GM19025 (cell line): ENCODE measurements around the gene SRSF6.
A peak's percentile ranks its signal among the peaks of the same experiment; 100 is the strongest.
"Not testable (repeated sequence)": the region's sequence is repeated elsewhere in the genome, so short reads cannot be mapped to it uniquely, and the experiment has no call there.

ENCODE experiments used
- ATAC-seq: cut with Tn5 transposase; IDR thresholded peaks from one replicate; pipeline ENCODE4 v1.9.1; 2021; ENCODE audit warnings: mild to moderate bottlenecking, low read depth, moderate library complexity; ENCODE audit not compliant: unreplicated experiment

Gene SRSF6

DNA sequence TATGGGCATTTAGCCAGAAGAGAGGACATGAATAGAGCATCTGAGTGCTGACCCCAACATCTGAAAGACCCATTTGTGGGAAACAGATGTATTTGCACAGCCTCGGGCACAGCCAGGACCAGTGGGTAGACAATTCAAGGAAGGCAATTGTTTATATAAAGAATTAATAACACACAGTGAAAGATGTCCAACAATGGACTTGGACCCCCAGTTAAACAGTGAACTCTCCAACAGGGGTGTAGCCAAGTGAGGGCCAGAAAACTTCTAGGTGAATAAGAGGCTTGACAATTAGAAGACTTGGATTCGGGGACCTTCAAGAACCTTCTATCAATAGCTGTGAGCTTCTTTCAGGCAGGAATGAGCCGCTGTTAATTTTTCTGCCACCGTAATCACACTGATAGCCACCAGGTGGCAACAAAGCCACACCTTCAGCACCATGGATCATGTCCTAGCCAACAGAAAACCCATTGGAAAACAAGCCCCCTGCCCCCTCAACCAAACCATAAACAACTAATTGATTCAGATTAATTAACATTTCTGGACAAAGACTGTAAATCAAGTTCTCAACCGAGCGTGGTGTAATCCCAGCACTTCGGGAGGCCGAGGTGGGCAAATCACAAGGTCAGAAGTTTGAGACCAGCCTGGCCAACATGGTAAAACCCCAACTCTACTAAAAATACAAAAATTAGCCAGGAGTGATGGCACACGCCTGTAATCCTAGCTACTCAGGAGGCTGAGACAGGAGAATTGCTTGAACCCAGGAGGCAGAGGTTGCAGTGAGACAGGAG, 8.8 kb upstream of the SRSF6 start:
- ATAC-seq, result no peak

DNA sequence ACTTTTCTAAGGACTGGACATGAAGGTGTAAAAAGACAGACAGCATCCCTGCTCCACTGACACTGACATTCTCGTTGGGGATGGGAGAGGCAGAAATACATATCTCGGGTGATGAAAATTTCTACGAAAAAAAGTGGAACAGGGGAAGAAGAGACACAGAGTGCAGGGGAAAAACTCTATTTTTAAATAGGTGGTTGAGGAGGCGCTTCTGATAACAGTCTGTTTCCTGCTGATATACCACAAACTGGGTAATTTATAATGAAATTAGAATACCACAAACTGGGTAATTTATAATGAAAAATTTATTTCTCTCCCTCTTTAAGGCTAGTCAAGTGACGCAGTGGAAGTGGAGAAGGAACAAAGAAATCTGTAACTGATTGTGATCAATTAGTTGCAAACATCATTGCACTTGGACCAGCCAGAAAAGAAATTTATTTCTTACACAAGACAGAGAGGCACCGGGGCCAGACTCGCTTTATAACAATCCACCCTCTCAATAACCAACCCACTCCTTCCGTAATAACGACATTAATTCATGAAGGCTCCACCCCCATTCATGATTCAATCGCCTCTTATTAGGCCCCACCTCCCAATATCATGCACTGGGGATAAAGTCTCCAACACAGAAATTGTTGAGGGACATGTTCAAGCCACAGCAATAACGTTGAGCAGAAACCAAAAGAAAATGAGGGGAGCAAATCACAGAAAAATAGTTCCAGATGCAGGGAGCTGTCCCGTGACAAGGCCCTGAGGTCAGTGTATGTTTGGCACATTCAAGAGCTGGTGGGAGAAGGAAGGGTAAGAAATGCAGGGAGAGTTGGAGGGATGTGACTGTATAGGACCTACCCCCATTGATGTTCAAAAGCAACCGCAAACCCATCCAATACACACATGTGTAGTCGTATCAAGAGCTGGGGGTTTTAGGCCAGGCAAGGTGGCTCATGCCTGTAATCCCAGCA, 6.6 kb upstream of the SRSF6 start:
- no peak for ATAC-seq

DNA sequence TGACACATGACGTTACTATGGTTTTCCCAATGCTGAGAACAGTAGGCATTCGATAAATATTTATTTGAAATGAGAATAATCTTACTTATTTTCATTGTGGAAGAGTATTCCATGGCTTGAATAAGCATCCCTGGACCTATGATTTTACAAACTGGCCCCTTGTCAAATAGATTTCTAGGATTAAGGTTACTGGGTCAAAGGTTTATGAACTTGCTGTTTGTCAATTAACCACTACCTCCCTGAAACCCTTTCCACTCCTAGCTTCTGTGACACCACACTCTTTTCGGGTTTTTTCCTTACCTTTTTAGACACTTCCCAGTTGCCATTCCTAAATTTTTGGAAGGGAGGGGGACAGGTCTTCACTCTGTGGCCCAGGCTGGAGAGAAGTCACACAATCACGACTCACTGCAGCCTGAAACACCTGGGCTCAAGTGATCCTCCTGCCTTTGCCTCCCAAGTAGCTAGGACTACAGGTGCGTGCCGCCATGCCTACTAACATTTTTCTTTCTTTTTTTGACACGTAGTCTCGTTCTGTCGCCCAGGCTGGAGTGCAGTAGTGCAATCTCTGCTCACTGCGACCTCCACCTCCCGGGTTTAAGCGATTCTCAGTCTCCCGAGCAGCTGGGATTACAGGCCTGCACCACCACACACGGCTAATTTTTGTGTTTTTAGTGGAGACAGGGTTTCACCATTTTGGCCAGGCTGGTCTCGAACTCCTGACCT, 5.1 kb upstream of the SRSF6 start:
- no peak for ATAC-seq

DNA sequence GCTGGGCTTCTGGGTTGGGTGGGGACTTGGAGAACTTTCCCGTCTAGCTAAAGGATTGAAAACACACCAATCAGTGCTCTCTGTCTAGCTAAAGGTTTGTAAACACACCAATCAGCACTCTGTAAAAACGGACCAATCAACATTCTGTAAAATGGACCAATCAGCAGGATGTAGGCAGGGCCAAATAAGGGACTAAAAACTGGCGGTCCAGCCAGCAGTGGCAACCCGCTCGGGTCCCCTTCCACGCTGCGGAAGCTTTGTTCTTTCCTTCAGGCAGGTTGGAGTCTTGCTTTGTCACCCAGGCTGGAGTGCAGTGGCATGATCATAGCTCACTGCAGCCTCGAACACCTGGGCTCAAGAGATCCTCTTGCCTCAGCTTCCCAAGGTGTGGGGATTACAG, 1.4 kb upstream of the SRSF6 start:
- not testable (repeated sequence) for ATAC-seq

DNA sequence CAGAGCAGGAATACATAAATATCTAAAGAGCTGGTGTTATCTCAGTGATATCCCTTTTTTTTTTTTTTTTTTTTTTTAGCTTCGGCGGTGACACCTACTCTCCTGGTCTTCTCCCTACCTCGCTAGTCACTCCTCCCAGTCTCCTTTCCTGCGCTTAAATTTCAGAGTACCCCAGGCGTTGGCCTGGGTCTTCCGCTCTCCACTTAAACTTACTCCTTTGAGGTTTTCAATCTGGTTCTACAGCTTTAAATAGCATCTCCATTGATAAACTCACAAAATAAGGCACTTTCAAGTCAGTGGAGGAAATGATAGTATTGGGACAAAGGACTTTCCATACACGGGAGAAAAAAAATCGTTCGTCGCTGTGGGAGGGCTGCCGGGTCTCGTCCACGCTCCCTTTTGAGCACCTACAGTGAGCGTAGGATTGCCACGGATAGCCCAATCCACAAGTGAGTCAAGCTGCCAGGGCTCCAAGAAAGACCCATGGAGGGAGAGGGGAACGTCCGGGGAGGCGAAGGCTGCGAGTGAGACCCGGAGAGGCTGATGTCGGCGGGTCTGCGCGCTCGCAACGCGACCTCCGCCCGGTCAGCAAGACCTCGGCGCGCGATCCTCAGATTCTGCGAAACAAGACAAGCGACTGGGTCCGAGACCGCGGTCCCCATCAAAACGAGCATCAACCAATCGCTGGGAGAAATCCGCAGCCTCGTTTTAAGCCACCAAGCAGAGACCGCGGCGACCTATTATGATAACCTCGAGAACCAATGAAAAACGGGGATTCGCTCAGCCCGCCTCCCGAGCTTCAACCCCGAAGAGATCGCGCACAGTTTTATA, 672 bp upstream of the SRSF6 start:
- peak; percentile 68 for ATAC-seq

DNA sequence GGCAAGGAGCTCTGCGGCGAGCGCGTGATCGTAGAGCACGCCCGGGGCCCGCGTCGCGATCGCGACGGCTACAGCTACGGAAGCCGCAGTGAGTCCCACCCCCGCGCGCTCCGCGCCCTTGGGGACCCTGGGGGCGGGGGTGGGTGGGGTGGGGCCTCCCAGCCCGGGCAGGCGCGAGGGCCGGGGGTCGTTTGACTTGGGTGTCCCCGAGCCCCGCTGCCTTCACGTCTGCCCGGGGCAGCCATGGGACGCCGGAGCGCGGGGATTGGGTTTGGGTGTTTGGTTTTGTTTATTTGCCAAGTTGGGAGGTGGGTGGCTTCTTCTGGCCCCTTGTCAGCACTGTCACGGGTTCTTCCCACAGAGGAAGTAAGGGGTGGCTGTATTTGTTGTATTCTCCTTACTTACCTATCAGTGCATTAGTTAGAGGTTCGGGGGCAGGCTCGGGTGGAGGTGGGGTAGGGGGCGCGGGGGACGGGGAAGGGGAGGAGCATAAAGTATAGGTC, 777 bp downstream of the SRSF6 start:
- no peak for ATAC-seq

DNA sequence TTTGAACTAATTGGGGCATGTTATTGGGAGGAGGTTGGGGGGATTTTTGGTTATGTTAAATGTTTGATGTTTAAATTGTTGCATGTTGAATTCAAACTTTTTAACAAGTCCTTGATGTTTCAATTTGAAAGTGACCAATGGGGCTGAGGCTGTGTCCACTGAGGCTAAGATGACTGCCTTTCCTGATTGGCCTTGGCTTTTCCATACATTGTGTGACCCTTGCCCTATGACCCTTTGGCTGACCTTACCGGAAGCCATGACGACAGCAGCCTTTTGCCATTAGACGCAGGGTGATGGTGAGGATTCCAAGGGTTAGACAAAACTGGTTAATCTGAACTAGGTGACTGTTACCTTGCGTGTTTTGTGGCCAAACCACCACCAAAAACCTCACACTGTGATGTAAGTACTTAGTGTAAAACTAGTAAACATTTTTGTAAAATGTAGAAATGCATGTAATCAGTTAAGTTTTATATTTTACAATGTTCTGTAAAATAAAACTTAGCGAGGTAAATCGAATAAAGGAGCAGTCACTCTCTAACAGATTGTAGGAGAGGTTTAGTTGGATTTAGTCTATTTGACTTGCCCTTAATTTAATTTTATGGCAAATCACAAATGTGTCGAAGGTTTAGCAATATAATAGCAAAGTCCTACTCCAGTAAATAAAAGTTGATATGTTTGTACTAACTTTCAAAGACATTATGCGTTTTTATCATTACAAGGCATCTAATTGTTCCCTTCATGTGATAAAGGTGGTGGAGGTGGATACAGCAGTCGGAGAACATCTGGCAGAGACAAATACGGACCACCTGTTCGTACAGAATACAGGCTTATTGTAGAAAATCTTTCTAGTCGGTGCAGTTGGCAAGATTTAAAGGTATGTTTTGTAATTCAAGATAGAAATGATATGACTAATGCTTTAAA, 1.6 kb downstream of the SRSF6 start:
- ATAC-seq, result no peak

DNA sequence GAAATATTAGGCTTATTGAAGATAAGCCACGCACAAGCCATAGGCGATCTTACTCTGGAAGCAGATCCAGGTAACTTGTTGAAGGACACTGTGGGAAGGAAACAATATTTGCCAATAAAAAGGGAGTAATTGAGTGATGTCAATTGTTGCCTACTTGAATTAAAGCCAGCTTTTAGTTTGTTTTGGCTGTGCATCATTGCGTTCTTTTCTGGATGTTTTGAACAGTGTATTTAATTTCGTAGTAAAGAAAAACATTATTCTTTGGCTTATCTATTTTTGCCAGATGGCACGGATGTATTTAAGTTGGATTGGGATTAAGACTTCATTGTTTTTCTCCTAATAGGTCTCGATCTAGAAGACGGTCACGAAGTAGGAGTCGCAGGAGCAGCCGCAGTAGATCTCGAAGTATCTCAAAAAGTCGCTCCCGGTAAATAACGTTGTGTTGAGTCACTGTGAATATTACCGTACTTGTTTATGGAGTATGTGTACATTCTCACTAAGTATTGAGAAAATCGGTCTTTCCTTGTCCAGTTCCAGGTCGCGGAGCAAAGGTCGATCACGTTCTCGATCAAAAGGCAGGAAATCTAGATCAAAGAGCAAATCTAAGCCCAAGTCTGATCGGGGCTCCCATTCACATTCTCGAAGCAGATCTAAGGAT, 2.6 kb downstream of the SRSF6 start:
- no peak for ATAC-seq

DNA sequence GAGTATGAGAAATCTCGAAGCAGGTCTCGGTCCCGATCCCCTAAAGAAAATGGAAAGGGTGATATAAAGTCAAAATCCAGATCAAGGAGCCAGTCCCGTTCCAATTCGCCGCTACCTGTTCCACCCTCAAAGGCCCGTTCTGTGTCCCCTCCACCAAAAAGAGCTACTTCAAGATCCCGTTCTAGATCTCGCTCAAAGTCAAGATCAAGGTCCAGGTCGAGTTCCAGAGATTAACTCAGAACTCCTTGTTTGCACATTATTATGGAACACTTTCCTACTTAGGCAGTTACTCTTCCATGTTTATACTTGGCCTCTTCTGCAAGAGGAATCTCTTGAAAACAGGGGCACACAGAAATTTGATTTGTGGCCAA, 3.1 kb downstream of the SRSF6 start:
- ATAC-seq, result no peak

DNA sequence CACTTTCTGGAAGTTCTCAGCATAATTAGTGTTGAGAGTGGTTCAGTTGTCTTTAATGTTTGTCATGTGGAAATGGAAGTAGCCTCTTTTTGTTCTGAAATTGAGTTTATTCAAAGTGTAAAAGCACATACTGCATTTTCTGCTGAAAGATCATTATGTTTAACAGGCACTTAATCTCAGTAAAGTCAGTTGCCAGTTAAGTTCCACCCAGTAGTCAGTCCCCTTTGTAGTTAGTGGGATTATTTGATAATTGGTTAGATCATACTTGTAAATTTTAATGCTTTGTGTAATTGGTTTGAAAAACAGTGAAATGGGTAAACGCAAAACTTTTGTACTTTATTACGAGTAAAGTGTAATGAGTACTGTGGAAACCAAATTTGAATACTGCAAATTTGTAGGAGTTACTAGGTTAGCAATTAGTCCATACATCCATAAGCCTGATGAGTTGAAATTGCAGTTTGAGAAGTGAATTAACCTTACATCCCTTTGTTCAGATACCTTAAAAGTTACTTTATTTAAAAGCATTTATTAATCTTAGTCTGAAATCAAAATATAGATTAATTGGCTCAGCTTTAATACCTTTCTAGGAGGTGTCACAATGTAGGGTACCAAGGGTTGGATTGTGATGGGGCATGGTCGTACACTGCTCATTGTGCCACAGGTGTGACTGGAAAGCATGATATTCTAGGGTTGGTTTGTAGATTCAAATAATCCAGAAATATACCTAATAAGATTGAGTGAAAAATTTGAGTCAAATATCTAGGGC, 4.4 kb downstream of the SRSF6 start:
- ATAC-seq, result no peak

DNA sequence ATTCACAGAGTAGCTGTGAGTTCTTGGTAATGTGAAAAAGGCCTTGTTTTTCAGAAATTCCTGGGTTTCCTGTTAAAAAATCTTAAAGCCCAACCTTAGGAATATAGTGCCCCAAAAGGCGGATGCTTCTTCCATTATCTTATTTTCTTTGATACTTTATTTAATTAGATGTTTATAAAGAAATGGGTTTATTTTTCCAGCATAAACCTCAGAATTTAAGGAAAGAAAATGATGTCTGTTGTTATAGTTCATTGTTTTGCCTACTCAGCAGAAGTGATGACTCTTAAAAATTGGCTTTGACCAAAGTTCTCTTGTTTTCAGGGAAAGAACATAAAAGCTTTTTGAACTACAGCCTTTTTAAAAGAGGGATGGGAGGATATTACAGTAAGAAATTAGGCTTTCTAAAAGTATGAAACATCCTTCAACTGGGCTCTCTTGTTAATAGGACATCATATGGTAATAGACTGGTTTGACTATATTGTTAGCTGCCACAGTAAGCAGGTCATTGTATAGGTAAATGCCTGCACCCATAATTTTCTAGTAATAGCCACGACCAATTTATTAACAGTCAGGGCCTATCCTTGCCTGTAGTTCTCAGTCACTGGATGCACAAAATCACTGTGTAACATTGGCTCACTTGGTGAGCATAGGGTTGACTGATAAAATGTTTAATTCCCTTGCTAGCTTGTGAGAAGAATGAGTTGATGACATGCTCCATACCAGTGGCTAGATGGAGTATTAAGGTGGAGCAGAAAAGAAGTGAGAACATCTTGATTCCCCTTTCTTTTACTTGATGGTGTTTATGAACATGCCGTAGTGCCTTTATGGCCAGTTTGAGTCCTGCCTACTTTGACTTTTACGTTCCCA, 5.2 kb downstream of the SRSF6 start:
- ATAC-seq, result no peak

DNA sequence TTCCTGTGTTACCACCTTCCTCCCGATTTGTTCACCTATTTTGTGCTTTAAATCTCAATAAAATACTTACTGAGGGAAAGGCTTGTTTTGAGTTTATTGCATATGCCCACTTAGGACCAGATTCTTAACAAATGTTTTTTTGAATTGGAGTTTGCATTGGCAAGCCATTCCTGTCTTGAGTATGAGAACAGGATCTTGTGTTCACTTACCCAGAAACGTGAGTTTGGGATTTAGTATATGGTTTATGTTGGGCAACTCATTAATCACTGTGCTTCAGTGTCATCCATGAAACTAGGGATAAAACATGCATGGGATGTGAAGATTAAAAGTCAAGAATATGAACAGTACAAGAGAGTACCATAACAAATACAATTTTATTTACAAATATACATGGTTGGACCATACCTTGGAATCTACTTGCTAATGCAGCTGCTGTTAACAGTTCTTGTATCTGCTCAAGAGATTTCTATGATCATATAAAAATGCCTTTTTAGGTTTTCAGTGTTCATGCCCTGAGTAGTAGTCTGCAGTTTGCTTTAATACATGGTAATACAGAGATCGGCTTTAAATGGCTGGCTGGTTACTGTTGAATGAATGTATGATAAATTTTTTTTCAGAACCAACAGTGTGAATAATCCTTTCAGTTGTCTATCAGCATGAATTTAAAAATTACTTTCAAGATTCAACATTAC, 6.0 kb downstream of the SRSF6 start:
- no peak for ATAC-seq

DNA sequence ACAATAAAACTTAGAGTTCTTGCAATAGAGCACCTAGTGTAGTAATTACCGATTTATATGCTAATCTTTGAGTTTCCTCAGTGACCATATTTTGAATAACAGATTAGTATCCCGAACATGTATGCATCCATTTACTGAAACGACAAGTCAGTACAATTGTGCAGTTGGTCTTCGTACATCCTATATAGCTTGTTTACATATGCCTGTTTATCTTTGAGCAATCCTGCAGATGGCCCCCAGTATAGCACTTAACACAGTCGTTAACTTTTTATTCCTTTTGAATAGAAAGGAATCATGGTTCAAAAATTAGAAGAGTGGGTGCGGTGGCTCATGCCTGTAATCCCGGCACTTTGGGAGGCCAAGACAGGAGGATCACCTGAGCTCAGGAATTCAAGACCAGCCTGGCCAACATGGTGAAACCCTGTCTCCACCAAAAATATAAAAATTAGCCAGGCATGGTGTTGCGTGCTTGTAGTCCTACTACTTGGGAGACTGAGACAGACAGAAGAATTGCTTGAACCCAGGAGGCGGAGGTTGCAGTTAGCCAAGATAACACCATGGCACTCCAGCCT, 6.6 kb downstream of the SRSF6 start:
- ATAC-seq, result no peak

DNA sequence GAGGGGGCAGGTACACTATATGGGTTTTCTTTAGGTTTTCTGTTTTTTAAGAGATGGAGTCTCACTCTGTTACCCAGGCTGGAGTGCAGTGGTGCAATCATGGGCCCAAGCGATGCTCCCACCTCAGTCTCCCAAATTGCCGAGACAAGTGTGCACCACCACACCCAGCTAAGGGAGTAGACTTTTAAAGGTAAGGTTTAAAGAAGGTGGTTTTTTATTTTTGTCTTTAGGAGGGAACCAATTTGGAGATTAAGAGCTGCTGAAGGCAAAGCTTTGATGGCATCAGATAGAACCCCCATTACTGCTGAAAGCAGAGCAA, 7.9 kb downstream of the SRSF6 start:
- ATAC-seq, result no peak

DNA sequence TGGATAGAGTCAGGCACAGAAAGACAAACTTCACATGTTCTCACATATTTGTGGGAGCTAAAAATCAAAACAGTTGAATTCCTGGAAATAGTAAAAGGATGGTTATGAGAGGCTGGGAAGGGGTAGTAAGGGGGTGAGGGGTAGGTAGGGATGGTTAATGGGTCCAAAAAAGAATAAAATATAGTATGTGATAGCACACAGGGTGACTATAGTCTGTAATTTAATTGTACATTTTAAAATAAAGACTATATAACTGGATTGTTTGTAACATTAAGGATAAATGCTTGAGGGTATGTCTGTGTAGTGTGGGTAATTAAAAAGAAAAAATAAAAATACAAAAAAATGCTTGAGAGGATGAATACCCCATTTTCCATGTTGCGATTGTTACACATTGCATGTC, 9.9 kb downstream of the SRSF6 start:
- no peak for ATAC-seq
